Esophagus muscularis mucosa (tissue), 4 donors: ENCODE data around the gene GDF15. TPM values are rescaled to one million over a fixed set of nuclear protein-coding genes. Genes with fewer than 3 reads are reported as not detected.

ENCODE experiments used
- DNase-seq: peaks from one replicate; pipeline ENCODE4 v3.0.0-alpha.2; 2017; ENCODE audit errors: extremely low spot score
- H3K27ac ChIP-seq, 4 donors: fragments of 200-600 bp; sonication (generic); replicated peaks in 1 of 4; 1 replicate in 3 of 4; 2 replicates in 1 of 4; pipeline ENCODE4 v1.5.1; 2016 to 2019; ENCODE audit warnings: mild to moderate bottlenecking in 1 of 4
- H3K27me3 ChIP-seq, 4 donors: fragments of 200-600 bp; sonication (generic); one replicate each; pipeline versions ENCODE4 v1.5.1 to v1.6.0; 2016 to 2019
- H3K36me3 ChIP-seq, 4 donors: fragments of 200-600 bp; sonication (generic); one replicate each; pipeline ENCODE4 v1.5.1; 2016 to 2019
- H3K4me1 ChIP-seq, 4 donors: fragments of 200-600 bp; sonication (generic); one replicate each; pipeline ENCODE4 v1.5.1; 2016 to 2019
- H3K4me3 ChIP-seq, 4 donors: fragments of 200-600 bp; sonication (generic); 1 replicate in 2 of 4; 2 replicates in 2 of 4; pipeline ENCODE4 v1.5.1; 2016 to 2019; ENCODE audit warnings: mild to moderate bottlenecking in 4 of 4, moderate library complexity in 1 of 4
- H3K9me3 ChIP-seq, 4 donors: fragments of 200-600 bp; sonication (generic); 1 replicate in 3 of 4; 2 replicates in 1 of 4; pipeline ENCODE4 v1.5.1; 2016 to 2019
- EP300 ChIP-seq: sonication (generic); formaldehyde crosslinking; IDR thresholded peaks from one replicate; pipeline ENCODE4 v1.6.1; 2017; ENCODE audit warnings: antibody characterized with exemption
- POLR2A ChIP-seq: fragments of 450-650 bp; IDR thresholded peaks from one replicate; pipeline ENCODE4 v1.6.1; 2017; ENCODE audit warnings: antibody characterized with exemption, moderate library complexity, mild to moderate bottlenecking, low read depth
- POLR2AphosphoS5 ChIP-seq, 2 donors: sonication (generic); formaldehyde crosslinking; IDR thresholded peaks; one replicate each; pipeline ENCODE4 v1.6.1; 2017; ENCODE audit warnings: antibody characterized with exemption in 2 of 2
- WGBS: methylation state at CpG from one replicate; pipeline ENCODE4 v1.1.5; 2018; 5-methylcytosine and 5-hydroxymethylcytosine counted together
- intact Hi-C: fragments of 100-400 bp; cut with DNase I; formaldehyde crosslinking; loops from one replicate; pipeline ENCODE4 v1.15.1; 2023
- total RNA-seq, 4 donors: library from RNA; depleted of rRNA; stranded (reverse); fragments of >200 nt; gene quantifications; one replicate each; pipeline versions ENCODE4 v1.1.0 to v1.2.1, GENCODE V29; 2016
- TF ChIP-seq, protein P1 (sequence below), 3 experiments: fragments of 200-600 bp in 2 of 3; fragments of 450-650 bp in 1 of 3; sonication (generic) in 2 of 3; IDR thresholded peaks; one replicate each; pipeline ENCODE4 v1.5.1; 2017 to 2019; ENCODE audit warnings: antibody characterized with exemption in 3 of 3, mild to moderate bottlenecking in 2 of 3, moderate library complexity in 1 of 3

Gene GDF15
- total RNA-seq, 4 donors from 2014 or later, result 1.6 to 5.6 (median 3.8) TPM

DNA sequence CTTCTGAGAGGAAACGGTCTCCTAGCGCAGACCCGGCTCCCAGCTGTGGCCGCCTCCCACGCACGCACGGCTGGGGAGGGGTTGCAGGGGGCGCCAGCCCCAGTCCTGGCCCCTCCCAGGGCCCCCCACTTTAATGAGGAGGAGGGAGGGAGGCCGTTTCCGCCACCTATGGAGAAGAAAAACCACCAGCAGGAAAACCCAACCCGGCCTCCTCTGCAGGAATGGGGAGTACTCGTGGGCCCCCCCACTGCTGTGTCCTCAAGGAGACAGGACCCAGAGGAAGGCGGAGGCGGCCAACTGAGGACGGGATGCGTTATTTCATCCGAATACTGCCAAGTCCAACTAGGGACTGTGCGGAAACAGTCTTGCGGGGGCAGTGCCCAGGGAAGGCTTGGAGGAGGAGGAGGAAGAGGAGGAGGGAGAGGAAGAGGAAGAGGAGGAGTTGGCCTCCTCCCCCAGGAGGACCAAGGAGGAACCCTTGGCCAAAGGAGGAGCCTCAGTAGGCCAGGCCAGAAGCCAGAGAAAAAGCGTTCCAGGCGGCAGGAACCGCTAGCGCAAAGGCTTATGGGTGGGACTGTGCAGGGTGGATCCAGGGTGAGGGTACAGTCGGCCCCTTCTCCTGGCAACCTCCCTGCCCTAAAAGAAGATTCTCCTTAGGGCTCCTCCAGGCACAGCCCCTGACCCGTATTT, 29.4 kb downstream of the GDF15 start:
- intact Hi-C loops, result no loop called here
- 14% methylated on average over 25 of the region's 25 CpGs for WGBS
- TF ChIP-seq POLR2A (no peak), POLR2AphosphoS5 (IDR thresholded peaks at IDR 0.05) (peak; percentile 75 to 78)
- H3K9me3 ChIP-seq, result no peaks in the 10 kb centered on the region
- peak overlapping the region; percentile 32 to 53 (median 39) for H3K4me3 ChIP-seq
- DNase-seq, result no peak
- peak overlapping the region; percentile 86 to 88 (median 88) for H3K27ac ChIP-seq
- no peaks in the 10 kb centered on the region for H3K27me3 ChIP-seq
- H3K4me1 ChIP-seq, result peaks cover 53 to 64% (median 59%) of the 10 kb centered on the region in 4 donors
- H3K36me3 ChIP-seq, result no peaks in the 10 kb centered on the region

DNA sequence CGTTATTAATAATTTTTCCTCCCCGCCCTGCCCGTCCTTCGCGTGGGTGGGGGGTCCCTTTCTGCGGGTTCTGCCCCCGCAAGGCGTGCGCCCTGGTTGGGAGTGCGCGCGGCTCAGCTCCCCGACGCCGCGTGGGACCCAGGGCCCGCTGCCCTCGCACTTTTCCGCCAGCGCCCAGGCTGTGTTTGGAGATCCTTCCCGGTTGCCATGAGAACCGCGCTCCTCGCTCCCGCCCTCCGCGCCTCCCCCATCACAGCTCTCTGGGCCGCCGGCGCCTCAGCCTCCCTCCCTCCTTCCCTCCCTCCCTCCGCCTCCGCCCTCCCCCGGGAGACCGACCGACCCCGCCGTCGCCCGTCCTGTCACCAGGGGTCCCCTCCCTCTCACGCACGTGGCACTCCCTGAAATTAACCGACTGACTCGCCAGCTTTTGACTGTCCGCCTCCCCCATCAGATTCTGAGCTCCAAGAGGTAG, 30.9 kb downstream of the GDF15 start:
- peak overlapping the region; percentile 86 to 88 (median 88) for H3K27ac ChIP-seq
- no peaks in the 10 kb centered on the region for H3K36me3 ChIP-seq
- intact Hi-C loops, result no loop called here
- peak overlapping the region; percentile 55 to 95 (median 78) for H3K4me3 ChIP-seq
- no peaks in the 10 kb centered on the region for H3K27me3 ChIP-seq
- peak; percentile 96 for DNase-seq
- H3K9me3 ChIP-seq, result no peaks in the 10 kb centered on the region
- H3K4me1 ChIP-seq, result peaks cover 64 to 74% (median 72%) of the 10 kb centered on the region in 4 donors
- 2% methylated on average over 38 of the region's 44 CpGs for whole genome bisulfite sequencing
- no peak for TF ChIP-seq EP300
- peak; percentile 48 to 68 for TF ChIP-seq POLR2AphosphoS5 (IDR thresholded peaks at IDR 0.05)

DNA sequence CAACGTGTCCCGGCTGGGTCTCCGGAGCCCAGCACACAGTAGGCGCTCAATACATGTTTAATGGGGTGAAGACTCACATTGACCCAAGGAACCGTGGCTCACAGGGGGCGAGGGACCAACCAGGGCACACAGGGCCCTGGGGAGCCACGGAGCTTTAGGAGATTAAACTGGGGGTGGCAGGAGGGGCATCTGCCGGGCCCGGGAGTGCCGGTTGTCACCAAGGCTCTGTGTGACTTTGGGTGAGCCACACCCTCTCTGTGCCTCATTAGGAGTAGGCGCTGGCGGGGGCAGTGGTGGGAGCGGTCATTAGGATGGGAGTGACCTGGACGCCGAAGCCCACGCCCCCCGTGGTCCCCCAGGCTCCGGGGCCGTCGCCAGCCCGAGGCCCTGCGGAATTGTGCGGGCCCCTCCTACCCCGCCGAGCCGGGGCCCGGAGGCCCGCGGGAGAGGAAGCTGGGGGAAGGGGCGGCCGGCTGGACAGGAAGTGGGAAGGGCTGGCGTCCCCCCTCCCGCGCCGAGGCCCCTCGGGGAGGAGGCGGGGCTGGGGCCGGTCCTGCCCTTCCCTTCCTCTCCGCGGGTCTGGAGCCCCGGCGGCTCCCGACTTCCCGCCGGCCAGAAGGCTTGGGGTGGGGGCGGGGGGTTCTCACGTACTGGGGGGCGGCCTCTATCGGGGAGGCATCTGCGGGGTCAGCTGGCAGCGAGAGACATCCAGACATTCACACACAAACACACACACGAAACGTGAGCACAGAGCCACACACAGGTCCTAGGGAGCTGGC, 31.5 kb downstream of the GDF15 start:
- H3K36me3 ChIP-seq, result no peaks in the 10 kb centered on the region
- H3K4me3 ChIP-seq, result peak overlapping the region; percentile 55 to 95 (median 78)
- no peak for DNase-seq
- intact Hi-C loops, result no loop called here
- WGBS, result 3% methylated on average over 15 of the region's 53 CpGs
- H3K27ac ChIP-seq, result peak overlapping the region; percentile 86 to 88 (median 88)
- H3K27me3 ChIP-seq, result no peaks in the 10 kb centered on the region
- no peaks in the 10 kb centered on the region for H3K9me3 ChIP-seq
- peaks cover 64 to 80% (median 78%) of the 10 kb centered on the region in 4 donors for H3K4me1 ChIP-seq
- TF ChIP-seq POLR2A (peak; percentile 34), EP300 (no peak), POLR2AphosphoS5 (IDR thresholded peaks at IDR 0.05) (peak; percentile 59 to 62)
- TF ChIP-seq, protein P1, sequence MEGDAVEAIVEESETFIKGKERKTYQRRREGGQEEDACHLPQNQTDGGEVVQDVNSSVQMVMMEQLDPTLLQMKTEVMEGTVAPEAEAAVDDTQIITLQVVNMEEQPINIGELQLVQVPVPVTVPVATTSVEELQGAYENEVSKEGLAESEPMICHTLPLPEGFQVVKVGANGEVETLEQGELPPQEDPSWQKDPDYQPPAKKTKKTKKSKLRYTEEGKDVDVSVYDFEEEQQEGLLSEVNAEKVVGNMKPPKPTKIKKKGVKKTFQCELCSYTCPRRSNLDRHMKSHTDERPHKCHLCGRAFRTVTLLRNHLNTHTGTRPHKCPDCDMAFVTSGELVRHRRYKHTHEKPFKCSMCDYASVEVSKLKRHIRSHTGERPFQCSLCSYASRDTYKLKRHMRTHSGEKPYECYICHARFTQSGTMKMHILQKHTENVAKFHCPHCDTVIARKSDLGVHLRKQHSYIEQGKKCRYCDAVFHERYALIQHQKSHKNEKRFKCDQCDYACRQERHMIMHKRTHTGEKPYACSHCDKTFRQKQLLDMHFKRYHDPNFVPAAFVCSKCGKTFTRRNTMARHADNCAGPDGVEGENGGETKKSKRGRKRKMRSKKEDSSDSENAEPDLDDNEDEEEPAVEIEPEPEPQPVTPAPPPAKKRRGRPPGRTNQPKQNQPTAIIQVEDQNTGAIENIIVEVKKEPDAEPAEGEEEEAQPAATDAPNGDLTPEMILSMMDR (IDR thresholded peaks at IDR 0.05), result no peak

DNA sequence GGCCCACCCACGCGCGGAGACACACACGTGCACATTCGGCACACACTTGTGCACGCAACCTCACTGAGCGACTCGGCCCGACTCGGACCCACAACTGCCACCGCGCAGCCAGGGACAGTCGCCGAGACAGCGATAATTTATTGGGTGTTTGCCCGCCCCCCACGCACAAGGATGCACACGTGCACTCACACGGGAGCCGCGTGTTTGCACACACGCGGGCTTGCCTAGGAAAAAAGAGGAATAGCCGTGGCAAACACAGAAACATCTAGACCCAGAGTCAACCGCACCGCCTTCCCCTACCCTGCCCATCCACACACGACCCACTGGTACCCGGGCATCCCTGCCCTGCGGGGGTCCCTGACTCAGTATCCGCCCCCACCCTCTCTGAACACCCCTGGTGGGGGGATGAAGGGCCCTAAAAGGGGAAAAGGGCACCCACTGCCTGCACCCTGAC, 32.1 kb downstream of the GDF15 start:
- no peaks in the 10 kb centered on the region for H3K9me3 ChIP-seq
- H3K27ac ChIP-seq, result peak overlapping the region; percentile 86 to 88 (median 88)
- no peak for DNase-seq
- H3K27me3 ChIP-seq, result no peaks in the 10 kb centered on the region
- peak overlapping the region; percentile 67 to 95 (median 78) for H3K4me3 ChIP-seq
- TF ChIP-seq EP300, result no peak
- TF ChIP-seq, protein P1 (IDR thresholded peaks at IDR 0.05), result no peak
- TF ChIP-seq POLR2A, result no peak
- no peak for TF ChIP-seq POLR2AphosphoS5 (IDR thresholded peaks at IDR 0.05)
- WGBS, result 27% methylated on average over 13 of the region's 30 CpGs
- no peaks in the 10 kb centered on the region for H3K36me3 ChIP-seq
- intact Hi-C loops, result no loop called here
- peaks cover 67 to 86% (median 85%) of the 10 kb centered on the region in 4 donors for H3K4me1 ChIP-seq

DNA sequence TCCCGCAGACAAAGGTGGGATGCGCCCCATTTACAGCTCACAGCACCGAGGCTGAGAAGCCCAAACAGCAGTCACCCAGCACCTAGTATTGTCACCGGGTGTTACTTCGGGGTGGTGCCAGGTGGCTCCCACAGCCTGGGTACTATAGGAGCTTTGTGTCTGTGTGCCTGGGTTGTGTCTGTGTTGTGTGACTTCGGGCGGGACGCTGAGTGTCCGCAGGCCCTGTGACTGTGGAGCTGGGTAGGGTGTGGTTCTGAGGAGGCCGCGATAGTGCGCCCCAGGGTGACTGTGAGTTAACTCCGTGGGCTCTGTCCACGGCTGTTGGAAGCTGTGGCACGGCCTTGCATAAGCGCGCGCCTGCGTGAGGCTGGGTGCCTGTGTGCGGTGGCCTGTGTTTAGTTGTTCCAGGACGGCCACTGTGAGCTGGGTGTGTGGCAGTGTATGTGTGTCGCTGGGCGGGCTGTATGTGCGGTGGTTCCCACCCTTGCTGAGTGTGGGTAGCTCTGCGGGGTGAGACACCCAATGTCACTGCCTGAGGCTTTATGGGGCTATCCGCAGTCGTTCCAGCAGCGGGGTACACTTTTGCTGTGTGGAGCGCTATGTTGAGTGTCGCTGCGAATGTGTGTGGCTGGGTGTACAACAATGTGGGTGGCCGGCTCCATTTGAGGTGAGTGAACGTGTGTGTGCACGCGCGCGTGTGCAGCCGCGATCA, 32.7 kb downstream of the GDF15 start:
- intact Hi-C loops, result no loop called here
- Histone ChIP-seq H3K27me3 (no peaks in the 10 kb centered on the region), H3K4me1 (peaks cover 72 to 92% (median 90%) of the 10 kb centered on the region in 4 donors), H3K9me3 (no peaks in the 10 kb centered on the region), H3K27ac (peak overlapping the region; percentile 86 to 88 (median 88)), H3K4me3 (peak overlapping the region; percentile 67 to 95 (median 78)), H3K36me3 (no peaks in the 10 kb centered on the region)
- no peak for DNase-seq
- TF ChIP-seq POLR2A (no peak), EP300 (no peak), POLR2AphosphoS5 (IDR thresholded peaks at IDR 0.05) (no peak)
- TF ChIP-seq, protein P1 (IDR thresholded peaks at IDR 0.05), result no peak
- WGBS, result 30% methylated on average over 11 of the region's 39 CpGs
